ENCODE data around the gene MLLT6. TPM values are rescaled to one million over a fixed set of nuclear protein-coding genes. Genes with fewer than 3 reads are reported as not detected.

Gene MLLT6
- total and polyA plus RNA-seq, 2 of the 4 experiments (the other 2 are of a cell fraction): 7.2 to 21.2 TPM

GRCh38 chr17:38777641-38778250 lies 72.7 kb downstream of the MLLT6 start:
- H4K8ac ChIP-seq (ENCODE audit: low read depth in 2 of 2, low read length in 2 of 2): no peak overlapping the region
- no peak overlapping the region for H3K23ac ChIP-seq (ENCODE audit: low read depth, low read length)
- no peak overlapping the region for H3K14ac ChIP-seq (replicated peaks; ENCODE audit: low read depth, low read length)
- H2BK5ac ChIP-seq (ENCODE audit: low read depth, low read length, poor library complexity, severe bottlenecking): peak overlapping the region; percentile 14
- 57% methylated on average over 2 of the region's 7 CpGs; no CpG with 5 or more reads in 1 of the 2 experiments for WGBS, 2 experiments (ENCODE audit: extremely low coverage in 2 of 2, insufficient read length in 1 of 2)
- H3K36me3 ChIP-seq (ENCODE audit: control insufficient read depth, insufficient read depth, low read length): peaks cover 74% of the 10 kb centered on the region
- H2AK9ac ChIP-seq (replicated peaks; ENCODE audit: low read depth, low read length, poor library complexity): peak overlapping the region; percentile 70
- H3K9ac ChIP-seq (ENCODE audit: low read depth, low read length): no peak overlapping the region
- no peaks in the 10 kb centered on the region; the same call in 1 of the 2 replicates for H3K4me1 ChIP-seq (ENCODE audit: control insufficient read depth, insufficient read depth, low read length)
- no peak overlapping the region for H3K27ac ChIP-seq (ENCODE audit: insufficient read depth, low read length)
- no peak for TF ChIP-seq POLR2A (IDR thresholded peaks at IDR 0.05; ENCODE audit: low read depth, low read length)
- no peak for TF ChIP-seq NFE2L2 (IDR thresholded peaks at IDR 0.05; ENCODE audit: low read depth, low read length)
- TF ChIP-seq ELK1 (IDR thresholded peaks at IDR 0.05; ENCODE audit: borderline replicate concordance, low read depth, low read length): no peak
- no peaks in the 10 kb centered on the region for H3K9me3 ChIP-seq (ENCODE audit: control insufficient read depth, insufficient read depth, low read length)
- no peaks in the 10 kb centered on the region for H3K27me3 ChIP-seq (ENCODE audit: control insufficient read depth, insufficient read depth, low read length)
- dilution Hi-C loops (cut with HindIII; ENCODE audit: low sequenced_read_pairs, unreplicated experiment) (no loop called here), in situ Hi-C loops (cut with MboI; ENCODE audit: low sequenced_read_pairs) (no loop called here), intact Hi-C loops (cut with micrococcal nuclease) (no loop called here)
- no peak overlapping the region for H3K4me3 ChIP-seq (ENCODE audit: insufficient read depth, low read depth, low read length)
- no peaks in the 10 kb centered on the region; the same call in 1 of the 2 replicates for H4K20me1 ChIP-seq (ENCODE audit: insufficient read depth, low read length)
- peak; percentile 44 for DNase-seq
- no peak overlapping the region; the same call in 1 of the 2 replicates for H3K18ac ChIP-seq (ENCODE audit: low read depth, low read length)
- CTCF ChIA-PET: interaction anchor here (0.6 kb wide), 1 partner anchor 21 kb away, joined by 3 read pairs; no protein-coding TSS in a partner anchor
- H2BK20ac ChIP-seq (ENCODE audit: low read depth, low read length): no peak overlapping the region
- no peak overlapping the region for H4K91ac ChIP-seq (ENCODE audit: insufficient read depth, low read depth, low read length)
- ATAC-seq (ENCODE audit: low read depth): peak; percentile 64
- H2AFZ ChIP-seq (replicated peaks; ENCODE audit: low read length, poor library complexity): no peak overlapping the region
- no peak overlapping the region for H2AK5ac ChIP-seq (ENCODE audit: low read depth, low read length)
- POLR2A ChIA-PET (ENCODE audit: unreplicated experiment): no interaction called here
- H3K4ac ChIP-seq (ENCODE audit: low read depth, low read length): no peak overlapping the region
- no peak overlapping the region for H4K5ac ChIP-seq (ENCODE audit: low read depth, low read length)
- H3K56ac ChIP-seq (ENCODE audit: extremely low read depth, insufficient read depth, low read length): no peak overlapping the region
- no peak overlapping the region for H2BK15ac ChIP-seq (ENCODE audit: low read depth, low read length)
- H3K4me2 ChIP-seq (ENCODE audit: low read depth, low read length): no peak overlapping the region
- BruUV-seq (replicated peaks): no TSS peak
- H3K79me1 ChIP-seq (ENCODE audit: low read depth in 1 of 2, low read length in 2 of 2): peaks cover 15 to 30% of the 10 kb centered on the region in 2 experiments; a peak in 3 of 4 replicates
- no peak overlapping the region for H2BK120ac ChIP-seq (ENCODE audit: low read depth, low read length)
- peaks cover 7% of the 10 kb centered on the region; the same call in 1 of the 2 replicates for H3K9me1 ChIP-seq (ENCODE audit: insufficient read depth, low read length)

Small RNAs within 50 kb of the gene (microRNA-seq; reads per million reads assigned to microRNA genes)
- gene MIR4726 (ENCODE audit: insufficient read depth in 1 of 2, insufficient read length in 1 of 2, unreplicated experiment in 1 of 2) (1.5 to 4.1 reads per million in 2 experiments), gene MIR4734 (ENCODE audit: insufficient read depth in 1 of 2, insufficient read length in 1 of 2, unreplicated experiment in 1 of 2) (0 to 1.0 reads per million in 2 experiments), gene RNA5SP440 (ENCODE audit: insufficient read depth, insufficient read length) (not detected), gene RNU6-866P (ENCODE audit: insufficient read depth, insufficient read length) (not detected)

Small RNAs within 50 kb of the gene (small RNA-seq; reads per million reads assigned to genes)
- gene MIR4726 (0 reads per million in 5 experiments), gene MIR4734 (0 reads per million in 5 experiments), gene RNA5SP440 (0 to 1.4 (median 0.25) reads per million in 5 experiments), gene RNU6-866P (0 to 0.60 (median 0) reads per million in 5 experiments)

Other genes with a start within 250 kb of the MLLT6 start
- gene SRCIN1, start 99.3 kb upstream of the MLLT6 start, total RNA-seq (2012; rRNA removed): not detected in 2 replicates
- not detected in 2 replicates for gene SRCIN1, start 99.3 kb upstream of the MLLT6 start, polyA plus RNA-seq (2012; rRNA removed)
- 0.28 and 0.36 TPM in 2 replicates for gene EPOP, start 30.3 kb upstream of the MLLT6 start, total RNA-seq (2012; rRNA removed)
- 0.80 and 0.82 TPM in 2 replicates for gene EPOP, start 30.3 kb upstream of the MLLT6 start, polyA plus RNA-seq (2012; rRNA removed)
- gene CISD3, start 25.1 kb downstream of the MLLT6 start, total RNA-seq (2012; rRNA removed): 1.3 and 1.4 TPM in 2 replicates
- gene CISD3, start 25.1 kb downstream of the MLLT6 start, polyA plus RNA-seq (2012; rRNA removed): 14.1 and 20.3 TPM in 2 replicates
- gene PCGF2, start 43.1 kb downstream of the MLLT6 start, total RNA-seq (2012; rRNA removed): 1.1 and 1.4 TPM in 2 replicates
- gene PCGF2, start 43.1 kb downstream of the MLLT6 start, polyA plus RNA-seq (2012; rRNA removed): 18.2 and 27.8 TPM in 2 replicates
- 510 and 828 TPM in 2 replicates for gene PSMB3, start 47.5 kb downstream of the MLLT6 start, total RNA-seq (2012; rRNA removed)
- gene PSMB3, start 47.5 kb downstream of the MLLT6 start, polyA plus RNA-seq (2012; rRNA removed): 480 and 525 TPM in 2 replicates
- gene PIP4K2B, start 94.3 kb downstream of the MLLT6 start, total RNA-seq (2012; rRNA removed): 40.0 and 40.8 TPM in 2 replicates
- gene PIP4K2B, start 94.3 kb downstream of the MLLT6 start, polyA plus RNA-seq (2012; rRNA removed): 29.3 and 40.2 TPM in 2 replicates
- 9.1 and 9.7 TPM in 2 replicates for gene CWC25, start 120.0 kb downstream of the MLLT6 start, total RNA-seq (2012; rRNA removed)
- gene CWC25, start 120.0 kb downstream of the MLLT6 start, polyA plus RNA-seq (2012; rRNA removed): 14.9 and 16.1 TPM in 2 replicates
- gene RPL23, start 148.4 kb downstream of the MLLT6 start, total RNA-seq (2012; rRNA removed): 1,170 and 2,401 TPM in 2 replicates
- 1,882 and 2,308 TPM in 2 replicates for gene RPL23, start 148.4 kb downstream of the MLLT6 start, polyA plus RNA-seq (2012; rRNA removed)
- gene LASP1, start 164.8 kb downstream of the MLLT6 start, total RNA-seq (2012; rRNA removed): 79.8 and 113 TPM in 2 replicates
- gene LASP1, start 164.8 kb downstream of the MLLT6 start, polyA plus RNA-seq (2012; rRNA removed): 262 and 304 TPM in 2 replicates